T-helper 17 cell (primary cell): Measurements from ENCODE around the gene LYPLA2. TPM values are rescaled to one million over a fixed set of nuclear protein-coding genes. Genes with fewer than 3 reads are reported as not detected.
"Not testable (repeated sequence)": the region's sequence is repeated elsewhere in the genome, so short reads cannot be mapped to it uniquely, and the experiment has no call there.

Experiments used
- ATAC-seq: fragments of 150-1000 bp; cut with Tn5 transposase; 2 replicates; pipeline ENCODE4 v1.10.0; 2021; ENCODE audit warnings: mild to moderate bottlenecking, moderate library complexity
- DNase-seq, 3 donors: peaks; one replicate each; pipeline versions ENCODE4 v3.0.0 to v3.0.0-alpha.2; 2020 to 2021
- H3K9me3 ChIP-seq: one replicate; pipeline ENCODE4 v1.7.0; 2013; ENCODE audit warnings: low read length, mild to moderate bottlenecking; ENCODE audit not compliant: control insufficient read depth, poor library complexity, severe bottlenecking
- H3K27ac Mint-ChIP-seq: one replicate; pipeline ENCODE4 v1.8.0; 2022; ENCODE audit warnings: mild to moderate bottlenecking, moderate library complexity, mixed read lengths
- H3K27me3 Mint-ChIP-seq: one replicate; pipeline ENCODE4 v1.8.0; 2022; ENCODE audit warnings: mixed read lengths
- H3K36me3 Mint-ChIP-seq: one replicate; pipeline ENCODE4 v1.8.0; 2022; ENCODE audit warnings: low read depth, mixed read lengths
- H3K4me1 Mint-ChIP-seq: one replicate; pipeline ENCODE4 v1.8.0; 2022; ENCODE audit warnings: mild to moderate bottlenecking, mixed read lengths
- H3K4me3 Mint-ChIP-seq: one replicate; pipeline ENCODE4 v1.8.0; 2022; ENCODE audit warnings: mild to moderate bottlenecking, moderate library complexity, mixed read lengths
- total RNA-seq, 4 donors: library from RNA in 2 of 4; stranded (reverse) in 2 of 4; gene quantifications; one replicate each; pipeline ENCODE4 v1.2.3 and lab custom pipeline; 2022 to 2026

Gene LYPLA2
- total RNA-seq, 2 donors from 2014 or later: 52.1 to 57.1 TPM

- no peak overlapping the region for H3K27ac Mint-ChIP-seq
- no peaks in the 10 kb centered on the region for H3K9me3 ChIP-seq
- H3K27me3 Mint-ChIP-seq: no peaks in the 10 kb centered on the region
- ATAC-seq (no peak), DNase-seq (no peak)
- H3K36me3 Mint-ChIP-seq: peaks cover 4% of the 10 kb centered on the region
- no peak overlapping the region for H3K4me3 Mint-ChIP-seq
- peaks cover 6% of the 10 kb centered on the region for H3K4me1 Mint-ChIP-seq
Measured at GRCh38 chr1:23763041-23763577, 27.8 kb upstream of the LYPLA2 start.

- H3K36me3 Mint-ChIP-seq: no peaks in the 10 kb centered on the region
- no peaks in the 10 kb centered on the region for H3K9me3 ChIP-seq
- ATAC-seq: no peak
- no peak for DNase-seq
- H3K27me3 Mint-ChIP-seq: no peaks in the 10 kb centered on the region
- no peak overlapping the region for H3K27ac Mint-ChIP-seq
- H3K4me3 Mint-ChIP-seq: no peak overlapping the region
- H3K4me1 Mint-ChIP-seq: peaks cover 4% of the 10 kb centered on the region
Measured at GRCh38 chr1:23768733-23769132, 22.2 kb upstream of the LYPLA2 start.

GRCh38 chr1:23772049-23772853, 18.7 kb upstream of the LYPLA2 start:
- Mint-ChIP-seq H3K4me1 (peaks cover 2% of the 10 kb centered on the region), H3K27me3 (no peaks in the 10 kb centered on the region), H3K36me3 (no peaks in the 10 kb centered on the region), H3K4me3 (no peak overlapping the region), H3K27ac (no peak overlapping the region)
- ATAC-seq (peak; percentile 83), DNase-seq (peak; percentile 66 to 69 (median 69))
- H3K9me3 ChIP-seq: no peaks in the 10 kb centered on the region

- Mint-ChIP-seq H3K4me1 (peaks cover 2% of the 10 kb centered on the region), H3K4me3 (no peak overlapping the region), H3K27me3 (no peaks in the 10 kb centered on the region), H3K36me3 (no peaks in the 10 kb centered on the region), H3K27ac (no peak overlapping the region)
- no peak for ATAC-seq
- H3K9me3 ChIP-seq: no peaks in the 10 kb centered on the region
- DNase-seq: no peak
Measured at GRCh38 chr1:23772854-23773242, 18.1 kb upstream of the LYPLA2 start.

GRCh38 chr1:23774174-23774880, 16.6 kb upstream of the LYPLA2 start:
- H3K36me3 Mint-ChIP-seq: no peaks in the 10 kb centered on the region
- DNase-seq (no peak), ATAC-seq (no peak)
- no peaks in the 10 kb centered on the region for H3K27me3 Mint-ChIP-seq
- H3K9me3 ChIP-seq: no peaks in the 10 kb centered on the region
- H3K4me3 Mint-ChIP-seq: no peak overlapping the region
- H3K27ac Mint-ChIP-seq: no peak overlapping the region
- peaks cover 7% of the 10 kb centered on the region for H3K4me1 Mint-ChIP-seq

GRCh38 chr1:23776217-23776616, 14.7 kb upstream of the LYPLA2 start:
- H3K9me3 ChIP-seq: no peaks in the 10 kb centered on the region
- Mint-ChIP-seq H3K4me1 (peaks cover 15% of the 10 kb centered on the region), H3K27me3 (no peaks in the 10 kb centered on the region), H3K27ac (no peak overlapping the region), H3K4me3 (no peak overlapping the region), H3K36me3 (no peaks in the 10 kb centered on the region)
- DNase-seq: no peak
- ATAC-seq: no peak

GRCh38 chr1:23777979-23778814, 12.7 kb upstream of the LYPLA2 start, which contains the start of gene PITHD1:
PITHD1 (plus strand) TSS chr1:23778418; CDS start chr1:23778516, 98 bp downstream.
- H3K4me1 Mint-ChIP-seq: peaks cover 15% of the 10 kb centered on the region
- peak; percentile 72 to 80 (median 77) for DNase-seq
- H3K36me3 Mint-ChIP-seq: no peaks in the 10 kb centered on the region
- peak within 1 kb of the TSS; percentile 84 for H3K27ac Mint-ChIP-seq
- peak; percentile 88 for ATAC-seq
- no peaks in the 10 kb centered on the region for H3K9me3 ChIP-seq
- no peaks in the 10 kb centered on the region for H3K27me3 Mint-ChIP-seq
- peak within 1 kb of the TSS; percentile 89 for H3K4me3 Mint-ChIP-seq

- Mint-ChIP-seq H3K4me1 (peaks cover 16% of the 10 kb centered on the region), H3K27me3 (no peaks in the 10 kb centered on the region), H3K36me3 (no peaks in the 10 kb centered on the region), H3K27ac (peak overlapping the region; percentile 84), H3K4me3 (peak overlapping the region; percentile 89)
- H3K9me3 ChIP-seq: no peaks in the 10 kb centered on the region
- no peak for ATAC-seq
- DNase-seq: no peak
Measured at GRCh38 chr1:23779826-23780371, 11.0 kb upstream of the LYPLA2 start.

GRCh38 chr1:23783141-23783540, 7.8 kb upstream of the LYPLA2 start:
- peaks cover 17% of the 10 kb centered on the region for H3K4me1 Mint-ChIP-seq

GRCh38 chr1:23784846-23785245, 6.1 kb upstream of the LYPLA2 start:
- no peaks in the 10 kb centered on the region for H3K9me3 ChIP-seq
- H3K27me3 Mint-ChIP-seq: no peaks in the 10 kb centered on the region
- peaks cover 5% of the 10 kb centered on the region for H3K36me3 Mint-ChIP-seq
- H3K4me3 Mint-ChIP-seq: no peak overlapping the region
- peak overlapping the region; percentile 65 for H3K27ac Mint-ChIP-seq
- DNase-seq (no peak), ATAC-seq (peak; percentile 25)
- H3K4me1 Mint-ChIP-seq: peaks cover 8% of the 10 kb centered on the region

More at GRCh38 chr1:23783141-23783540, 7.8 kb upstream of the LYPLA2 start:
- H3K27ac Mint-ChIP-seq, H3K36me3 Mint-ChIP-seq, DNase-seq, H3K27me3 Mint-ChIP-seq, H3K4me3 Mint-ChIP-seq, ATAC-seq, H3K9me3 ChIP-seq: not testable (repeated sequence)

- ATAC-seq (no peak), DNase-seq (no peak)
- Mint-ChIP-seq H3K4me1 (peaks cover 25% of the 10 kb centered on the region), H3K36me3 (peaks cover 11% of the 10 kb centered on the region), H3K4me3 (no peak overlapping the region), H3K27me3 (no peaks in the 10 kb centered on the region), H3K27ac (no peak overlapping the region)
- H3K9me3 ChIP-seq: no peaks in the 10 kb centered on the region
Measured at GRCh38 chr1:23787701-23788100, 3.2 kb upstream of the LYPLA2 start.

GRCh38 chr1:23788695-23789094, 2.2 kb upstream of the LYPLA2 start:
- DNase-seq: no peak
- Mint-ChIP-seq H3K27ac (no peak overlapping the region), H3K4me1 (peaks cover 32% of the 10 kb centered on the region), H3K36me3 (peaks cover 11% of the 10 kb centered on the region), H3K4me3 (no peak overlapping the region), H3K27me3 (no peaks in the 10 kb centered on the region)
- ATAC-seq: no peak
- H3K9me3 ChIP-seq: no peaks in the 10 kb centered on the region
